ENCODE measurements around the gene CITED2.

- peak in 3 of 6 experiments; percentile 24 to 40 (median 29) for TF ChIP-seq CTCF (IDR thresholded peaks at IDR 0.05)
- TF ChIP-seq POLR2A (IDR thresholded peaks at IDR 0.05) = peak in 1 of 2 donors; percentile 12
These were observed 1.1 kb downstream of the CITED2 start for GRCh38 chr6:139373154-139373927.

Data from adrenal gland (tissue), 5 donors.